Measurements from ENCODE around the gene PTPRA.
"Not testable (repeated sequence)": the region's sequence is repeated elsewhere in the genome, so short reads cannot be mapped to it uniquely, and the experiment has no call there.

PTPRA gene

DNA sequence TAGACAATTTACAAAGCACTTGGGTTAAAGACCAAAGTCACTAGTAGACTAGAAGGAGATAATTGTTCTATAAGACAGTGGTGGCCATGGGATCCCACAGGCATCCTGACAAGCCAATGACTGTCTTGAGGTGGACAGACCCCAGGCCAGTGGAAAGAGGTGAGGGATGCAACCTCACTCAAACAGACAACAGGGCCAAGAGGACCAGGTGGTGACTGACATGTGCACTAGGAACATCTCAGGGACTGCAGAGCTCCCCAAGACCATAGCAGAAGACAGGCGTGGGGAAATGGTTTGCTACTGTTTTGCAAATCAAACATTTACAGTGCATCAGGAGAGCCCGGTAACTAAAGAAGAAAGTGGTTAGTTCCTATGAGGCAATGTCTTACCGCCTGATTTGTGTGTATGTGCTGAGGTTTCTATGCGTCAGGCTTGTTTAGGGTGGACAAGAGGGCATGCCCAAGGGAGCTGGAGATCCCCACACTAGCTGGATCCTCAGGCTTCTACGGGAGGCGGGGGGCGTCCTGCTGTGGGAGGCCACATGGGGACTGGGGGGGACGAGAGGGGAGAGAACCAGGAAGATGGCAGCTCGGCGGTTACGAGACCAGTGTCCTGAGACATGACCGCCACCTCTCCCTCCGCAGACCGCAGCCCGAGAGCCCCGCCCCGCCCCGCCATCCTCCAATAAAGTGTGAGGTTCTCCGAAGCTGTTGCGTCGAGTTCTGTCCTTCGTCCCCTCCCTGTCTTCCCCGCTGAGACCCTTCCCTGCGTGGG, 171.9 kb downstream of the PTPRA start:
- DNase-seq: no peak

- DNase-seq: peak; percentile 83
Measured at GRCh38 chr20:3045816-3046676, 172.8 kb downstream of the PTPRA start, which contains the start of gene MRPS26. Gene MRPS26 (plus strand): TSS chr20:3046052. CDS start chr20:3046069, 17 bp downstream.

DNA sequence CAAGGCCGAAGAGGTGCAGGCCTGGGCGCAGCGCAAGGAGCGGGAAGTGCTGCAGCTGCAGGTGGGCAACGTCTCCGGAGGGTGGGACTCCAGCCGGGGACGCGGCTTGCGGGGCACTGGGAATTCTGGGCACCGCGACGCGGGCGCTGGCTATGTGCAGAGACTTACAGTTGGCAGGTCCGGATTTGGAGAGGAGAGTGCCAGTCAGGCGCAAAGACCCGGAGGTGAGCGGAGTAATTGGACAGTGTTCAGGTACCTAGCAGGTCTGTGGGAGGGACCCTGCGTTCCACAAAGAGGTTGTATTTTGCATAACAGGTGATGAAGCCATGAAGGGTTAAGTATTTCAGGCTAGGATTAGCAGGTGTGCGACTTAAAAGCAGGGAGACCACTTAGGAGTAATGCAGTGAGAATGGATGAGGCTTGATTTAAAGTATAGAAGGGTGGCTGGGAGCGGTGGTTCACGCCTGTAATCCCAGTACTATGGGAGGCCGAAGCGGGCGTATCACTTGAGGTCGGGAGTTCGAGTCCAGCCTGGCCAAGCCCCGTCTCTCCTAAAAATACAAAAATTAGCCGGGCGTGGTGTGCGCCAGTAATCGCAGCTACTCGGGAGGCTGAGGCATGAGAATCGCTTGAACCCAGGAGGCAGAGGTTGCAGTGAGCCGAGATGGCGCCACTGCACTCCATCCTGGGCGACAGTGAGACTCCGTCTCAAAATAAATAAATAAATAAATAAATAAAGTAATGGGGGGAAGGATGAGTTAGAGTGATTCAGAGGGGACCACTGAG, 173.6 kb downstream of the PTPRA start:
- no peak for DNase-seq

- no peak for DNase-seq
Measured at GRCh38 chr20:3047486-3048419, 174.5 kb downstream of the PTPRA start.

DNA sequence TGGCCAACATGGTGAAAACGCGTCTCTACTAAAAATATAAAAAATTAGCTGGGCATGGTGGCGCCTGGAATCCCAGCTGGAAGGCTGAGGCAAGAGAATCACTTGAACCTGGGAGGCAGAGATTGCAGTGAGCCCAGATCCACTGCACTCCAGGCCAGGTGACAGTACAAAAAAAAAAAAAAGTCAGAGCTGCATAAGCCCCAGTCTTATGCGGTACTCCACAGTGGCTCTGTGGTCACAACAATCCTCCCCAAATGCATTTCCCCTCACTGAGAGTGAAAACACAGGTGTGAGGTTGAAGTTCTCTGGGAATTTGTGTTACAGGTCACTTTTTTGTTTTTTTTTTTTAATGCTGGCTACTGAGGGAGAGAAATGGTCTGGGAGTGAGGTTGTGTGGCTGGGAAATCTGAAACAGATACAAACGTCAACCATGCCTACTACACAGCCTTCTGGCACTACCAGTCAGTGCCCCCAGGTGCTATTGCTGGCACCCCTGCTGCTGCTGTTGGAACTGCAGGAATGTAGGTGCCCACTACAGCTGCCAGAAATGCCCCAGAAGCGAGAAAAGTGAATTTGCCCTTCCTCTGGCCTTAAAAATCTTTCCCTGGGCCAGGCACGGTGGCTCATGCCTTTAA, 178.2 kb downstream of the PTPRA start:
- DNase-seq: no peak

DNA sequence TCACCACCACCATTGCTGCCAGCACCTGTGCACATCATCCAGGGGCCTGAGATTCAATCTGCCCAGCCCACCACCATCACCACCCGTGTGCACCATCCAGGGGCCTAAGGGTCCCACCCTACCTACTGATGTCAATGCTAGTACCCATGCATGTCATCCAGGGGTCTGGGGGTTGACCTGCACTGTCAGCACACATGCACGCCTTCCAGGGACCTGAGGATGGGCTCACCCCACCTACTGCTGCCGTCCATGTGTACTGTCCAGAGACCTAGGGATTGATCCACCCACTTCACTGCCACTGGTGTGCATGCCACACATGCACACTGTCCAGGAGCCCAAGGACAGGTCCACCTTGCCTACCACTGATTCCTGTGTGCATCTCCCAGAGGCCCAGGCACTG, 186.2 kb downstream of the PTPRA start:
- no peak for DNase-seq

- not testable (repeated sequence) for DNase-seq
Measured at GRCh38 chr20:3064119-3064518, 190.8 kb downstream of the PTPRA start.

DNA sequence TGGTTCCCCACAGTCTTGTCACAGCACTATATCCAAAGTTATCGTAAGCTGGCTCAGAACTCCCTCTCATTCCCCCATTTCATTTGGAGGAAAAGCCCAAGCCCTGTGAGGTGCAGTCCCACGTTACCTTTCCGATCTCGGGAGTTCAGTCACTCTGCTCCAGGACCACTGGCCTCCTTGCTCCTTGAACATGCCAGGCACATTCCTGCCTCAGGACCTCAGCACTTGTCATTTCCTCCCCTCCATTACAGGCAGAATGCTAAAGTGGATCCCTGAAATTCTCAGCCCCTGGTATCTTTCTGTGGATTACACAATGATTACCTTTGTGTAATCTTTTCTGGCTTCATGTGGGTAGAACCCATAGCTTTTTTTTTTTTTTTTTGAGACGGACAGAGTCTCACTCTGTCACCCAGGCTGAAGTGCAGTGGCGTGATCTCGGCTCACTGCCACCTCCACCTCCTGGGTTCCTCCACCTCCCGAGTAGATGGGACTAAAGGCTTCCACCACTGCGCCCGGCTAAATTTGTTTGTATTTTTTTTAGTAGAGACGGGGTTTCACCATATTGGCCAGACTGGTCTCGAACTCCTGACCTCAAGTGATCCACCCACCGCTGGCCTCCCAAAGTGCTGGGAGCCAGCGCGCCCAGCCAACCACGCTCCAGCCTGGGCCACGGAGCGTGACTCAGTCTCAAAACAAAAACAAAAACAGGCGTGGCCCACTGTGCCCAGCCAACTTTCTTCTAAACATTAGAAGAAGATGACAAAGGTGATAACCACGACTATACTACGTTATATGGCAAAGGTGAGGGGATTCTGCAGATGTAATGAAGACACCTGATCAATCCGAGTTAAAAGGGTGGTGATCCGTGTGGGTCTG, 194.1 kb downstream of the PTPRA start:
- no peak for DNase-seq

- DNase-seq: no peak
Measured at GRCh38 chr20:3068075-3068474, 194.8 kb downstream of the PTPRA start.

DNA sequence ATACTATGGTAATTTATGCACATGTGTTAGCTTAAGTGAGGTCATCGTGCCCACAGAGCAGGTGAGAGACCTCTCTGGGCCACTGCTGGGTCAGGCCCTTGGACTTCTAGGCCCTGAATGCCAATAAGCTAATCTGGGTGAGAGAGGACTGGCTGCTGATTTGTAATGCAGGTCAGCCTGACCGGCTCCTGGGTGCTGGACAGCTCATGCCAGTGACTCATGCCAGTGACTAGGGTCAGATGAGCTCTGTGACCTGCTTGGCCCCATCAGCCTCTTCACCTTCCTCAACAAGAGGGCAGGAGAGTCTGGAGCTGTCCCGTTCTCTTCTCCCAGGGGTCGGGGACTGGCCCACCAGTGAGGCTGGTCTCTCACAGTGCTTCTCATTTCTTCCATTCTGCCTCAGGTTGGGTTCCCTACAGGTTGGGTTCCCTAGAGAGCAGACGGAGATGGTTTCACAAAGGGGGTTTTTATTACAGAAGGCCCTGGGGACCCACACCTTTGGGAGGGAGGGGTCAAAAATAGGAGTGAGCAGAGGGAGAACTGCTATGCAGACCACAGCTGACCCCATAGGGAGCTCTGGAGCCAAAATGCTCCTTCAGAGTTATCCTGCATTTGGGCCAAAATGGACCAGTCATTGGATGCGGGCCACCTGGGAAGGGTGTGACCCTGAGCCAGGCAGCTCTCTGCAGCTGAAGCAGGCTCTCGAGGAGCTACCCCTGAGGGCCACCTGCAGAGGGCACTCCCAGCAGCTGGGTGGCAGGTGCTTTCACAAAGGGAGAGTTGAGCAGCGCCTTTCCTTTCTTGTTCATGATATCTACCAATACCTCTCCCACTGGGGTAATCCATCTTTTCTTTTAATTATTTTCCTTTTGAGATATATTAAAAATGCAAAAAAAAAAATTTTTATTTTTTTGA, 196.0 kb downstream of the PTPRA start:
- no peak for DNase-seq

- no peak for DNase-seq
Measured at GRCh38 chr20:3070725-3071124, 197.4 kb downstream of the PTPRA start.

- DNase-seq: no peak
Measured at GRCh38 chr20:3071266-3071609, 198.0 kb downstream of the PTPRA start.

GRCh38 chr20:3071610-3072529, 198.6 kb downstream of the PTPRA start, which contains the start of gene OXT:
Gene OXT (plus strand): TSS chr20:3071620. CDS start chr20:3071656, 36 bp downstream.
- peak; percentile 44 for DNase-seq

GRCh38 chr20:3072530-3073250, 199.4 kb downstream of the PTPRA start:
- DNase-seq: no peak

GRCh38 chr20:3073251-3073643, 200.0 kb downstream of the PTPRA start:
- DNase-seq: not testable (repeated sequence)

GRCh38 chr20:3074812-3075211, 201.5 kb downstream of the PTPRA start:
- no peak for DNase-seq

GRCh38 chr20:3075315-3075714, 202.0 kb downstream of the PTPRA start:
- DNase-seq: not testable (repeated sequence)

Data from fibroblast of skin of scalp (primary cell).